Stimulated activated CD4-positive, alpha-beta T cell treated with anti-CD3 and anti-CD28 coated beads, Interleukin-15, amount 100 ng/mL, for 24 hours (primary cell): ENCODE results near the gene GRIN2C.
"Not testable (repeated sequence)": the region's sequence is repeated elsewhere in the genome, so short reads cannot be mapped to it uniquely, and the experiment has no call there.

Experiments
- DNase-seq: peaks from one replicate; pipeline ENCODE4 v3.0.0-alpha.2; 2020

GRIN2C gene

GRCh38 chr17:74859459-74860228 lies at the start of gene GRIN2C:
TSS of gene GRIN2C (minus strand) at chr17:74859885. CDS start at chr17:74855092, 4,793 bp downstream.
- DNase-seq, result peak; percentile 45

- DNase-seq, result not testable (repeated sequence)
Observed at GRCh38 chr17:74909097-74909496, 49.4 kb upstream of the GRIN2C start.

DNA sequence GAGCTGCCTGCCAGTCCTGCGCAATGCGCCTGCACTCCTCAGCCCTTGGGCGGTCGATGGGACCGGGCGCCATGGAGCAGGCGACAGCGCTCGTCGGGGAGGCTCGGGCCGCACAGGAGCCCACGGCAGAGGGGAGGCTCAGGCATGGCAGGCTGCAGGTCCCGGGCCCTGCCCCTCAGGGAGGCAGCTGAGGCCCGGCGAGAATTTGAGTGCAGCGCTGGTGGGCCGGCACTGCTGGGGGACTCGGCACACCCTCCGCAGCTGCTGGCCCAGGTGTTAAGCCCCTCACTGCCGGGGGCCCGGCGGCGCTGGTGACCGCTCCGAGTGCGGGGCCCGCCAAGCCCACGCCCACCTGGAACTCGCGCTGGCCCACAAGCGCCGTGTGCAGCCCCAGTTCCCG lies 47.3 kb upstream of the GRIN2C start:
- DNase-seq, result no peak

DNA sequence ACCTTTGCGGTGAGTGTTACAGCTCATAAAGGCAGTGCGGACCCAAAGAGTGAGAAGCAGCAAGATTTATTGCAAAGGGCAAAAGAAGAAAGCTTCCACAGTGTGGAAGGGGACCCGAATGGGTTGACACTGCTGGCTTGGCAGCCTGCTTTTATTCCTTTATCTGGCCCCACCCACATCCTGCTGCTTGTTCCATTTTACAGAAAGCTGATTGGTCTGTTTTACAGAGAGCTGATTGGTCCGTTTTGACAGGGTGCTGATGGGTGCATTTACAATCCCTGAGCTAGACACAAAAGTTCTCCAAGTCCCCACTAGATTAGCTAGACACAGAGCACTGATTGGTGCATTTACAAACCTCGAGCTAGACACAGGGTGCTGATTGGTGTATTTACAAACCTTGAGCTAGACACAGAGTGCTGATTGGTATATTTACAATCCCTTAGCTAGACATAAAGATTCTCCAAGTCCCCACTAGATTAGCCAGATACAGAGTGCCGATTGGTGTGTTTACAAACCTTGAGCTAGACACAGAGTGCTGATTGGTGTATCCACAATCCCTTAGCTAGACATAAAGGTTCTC lies 46.6 kb upstream of the GRIN2C start:
- not testable (repeated sequence) for DNase-seq

DNA sequence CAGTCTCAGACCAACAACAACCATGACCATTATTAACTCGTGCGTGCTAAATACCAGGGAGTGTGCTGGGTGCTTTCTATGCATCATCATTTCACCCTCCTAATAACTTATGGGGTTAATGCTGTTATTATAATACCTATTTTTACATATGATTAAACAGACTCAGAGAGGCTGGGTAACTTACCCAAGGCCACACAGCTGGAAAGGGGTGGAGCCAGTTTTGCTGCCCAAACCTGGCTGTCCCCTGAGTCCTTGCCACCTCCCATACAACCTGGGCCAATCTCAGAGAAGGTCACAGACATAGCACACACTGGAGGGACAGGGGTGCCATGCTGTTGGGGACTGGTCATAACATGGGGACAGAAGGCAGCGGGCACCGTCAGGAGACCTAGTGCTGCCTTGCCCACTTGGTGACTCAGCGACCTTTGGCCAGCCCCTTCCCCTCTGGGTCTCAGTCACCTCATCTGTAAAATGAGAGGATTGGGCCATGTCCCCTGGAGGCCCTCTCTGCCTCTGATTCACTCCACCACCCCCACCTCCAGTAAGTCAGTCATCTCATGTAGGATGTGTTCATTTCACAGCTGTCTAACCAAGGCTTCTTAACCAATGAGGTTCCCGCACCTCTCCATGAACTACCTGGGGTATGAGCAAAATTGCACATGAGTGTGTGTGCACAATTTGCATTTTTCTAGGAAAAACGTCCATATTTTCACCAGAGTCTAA lies 45.2 kb upstream of the GRIN2C start:
- DNase-seq, result no peak

GRCh38 chr17:74903671-74904070 lies 44.0 kb upstream of the GRIN2C start:
- DNase-seq, result no peak

DNA sequence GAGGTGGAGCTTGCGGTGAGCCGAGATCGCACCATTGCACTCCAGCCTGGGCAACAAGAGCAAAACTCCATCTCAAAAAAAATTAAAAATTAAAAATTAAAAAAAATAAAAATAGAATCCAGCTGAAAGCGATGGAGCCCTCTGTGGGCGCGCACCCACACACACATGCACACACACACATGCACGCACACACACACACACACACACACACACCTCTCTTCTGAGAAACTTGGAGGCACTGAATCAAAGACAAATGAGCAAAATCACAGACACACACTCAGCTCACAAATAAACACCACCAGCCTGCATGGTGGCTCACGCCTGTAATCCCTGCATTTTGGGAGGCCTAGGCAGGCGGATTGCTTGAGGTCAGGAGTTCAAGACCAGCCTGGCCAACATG lies 43.3 kb upstream of the GRIN2C start:
- no peak for DNase-seq

- DNase-seq, result no peak
Observed at GRCh38 chr17:74901353-74902135, 41.9 kb upstream of the GRIN2C start.

GRCh38 chr17:74900208-74900607 lies 40.5 kb upstream of the GRIN2C start:
- no peak for DNase-seq

- no peak for DNase-seq
Observed at GRCh38 chr17:74898376-74898946, 38.8 kb upstream of the GRIN2C start.

DNA sequence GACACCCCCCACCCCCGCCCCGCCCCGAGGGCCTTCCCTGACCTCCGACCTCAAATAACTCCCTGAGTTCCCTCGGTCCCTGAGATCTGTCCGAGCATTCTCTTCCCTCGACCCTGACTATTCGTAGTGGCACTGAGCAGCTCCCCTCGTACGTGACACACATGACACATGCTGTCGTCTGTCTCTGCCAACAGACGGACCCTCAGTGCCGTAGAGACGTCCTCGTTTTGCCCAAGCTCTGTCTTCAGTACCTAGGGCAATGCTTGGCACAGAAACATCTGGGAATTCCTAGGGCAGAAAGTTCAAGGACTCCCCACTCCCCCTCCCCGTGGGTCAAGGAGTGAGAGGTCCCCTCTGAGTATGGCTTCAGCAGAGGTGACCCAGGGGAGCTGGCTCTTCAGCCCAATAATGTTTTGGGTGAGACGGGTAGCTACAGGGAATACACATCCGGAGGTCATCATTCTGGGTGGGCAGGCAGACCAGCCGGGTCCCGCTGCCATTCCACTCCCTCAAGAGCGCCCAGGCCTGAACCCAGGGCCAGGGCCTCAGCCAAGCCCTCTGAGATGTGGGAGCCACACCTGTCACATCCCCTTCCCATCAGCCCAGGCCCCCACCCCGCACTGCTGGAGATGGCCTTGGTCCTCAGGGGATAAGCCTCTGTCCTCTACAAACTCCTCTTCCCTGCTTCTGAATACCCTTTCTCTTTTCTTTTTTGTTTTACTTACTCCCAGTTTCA lies 34.4 kb upstream of the GRIN2C start:
- no peak for DNase-seq

- DNase-seq, result peak; percentile 23
Observed at GRCh38 chr17:74892974-74893911, 33.6 kb upstream of the GRIN2C start, which contains the start of gene FADS6. TSS of gene FADS6 (minus strand) at chr17:74893633. CDS start at chr17:74893595, 38 bp downstream.

GRCh38 chr17:74892013-74892841 lies 32.5 kb upstream of the GRIN2C start:
- no peak for DNase-seq

DNA sequence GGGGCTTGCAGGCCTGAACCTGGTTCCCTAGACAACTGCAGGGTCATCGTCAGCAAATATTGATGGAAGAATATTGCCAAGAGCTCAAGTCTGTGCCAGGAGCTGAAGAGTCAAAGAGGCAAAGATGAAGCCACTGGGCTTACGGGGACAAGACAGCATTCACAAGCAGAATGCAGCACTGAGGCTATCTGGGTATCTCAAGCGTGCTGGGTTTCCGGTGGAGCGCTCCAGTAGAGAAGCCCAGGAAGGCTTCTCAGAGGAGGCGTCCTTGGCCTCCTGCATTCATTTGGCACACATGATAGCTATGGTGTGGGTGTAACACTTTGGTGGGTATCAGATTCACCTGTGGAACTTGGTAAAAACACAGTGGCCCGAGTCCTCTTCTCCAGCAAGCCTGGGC lies 30.9 kb upstream of the GRIN2C start:
- no peak for DNase-seq

- DNase-seq, result no peak
Observed at GRCh38 chr17:74888469-74888868, 28.8 kb upstream of the GRIN2C start.

- DNase-seq, result no peak
Observed at GRCh38 chr17:74883241-74883745, 23.6 kb upstream of the GRIN2C start.

DNA sequence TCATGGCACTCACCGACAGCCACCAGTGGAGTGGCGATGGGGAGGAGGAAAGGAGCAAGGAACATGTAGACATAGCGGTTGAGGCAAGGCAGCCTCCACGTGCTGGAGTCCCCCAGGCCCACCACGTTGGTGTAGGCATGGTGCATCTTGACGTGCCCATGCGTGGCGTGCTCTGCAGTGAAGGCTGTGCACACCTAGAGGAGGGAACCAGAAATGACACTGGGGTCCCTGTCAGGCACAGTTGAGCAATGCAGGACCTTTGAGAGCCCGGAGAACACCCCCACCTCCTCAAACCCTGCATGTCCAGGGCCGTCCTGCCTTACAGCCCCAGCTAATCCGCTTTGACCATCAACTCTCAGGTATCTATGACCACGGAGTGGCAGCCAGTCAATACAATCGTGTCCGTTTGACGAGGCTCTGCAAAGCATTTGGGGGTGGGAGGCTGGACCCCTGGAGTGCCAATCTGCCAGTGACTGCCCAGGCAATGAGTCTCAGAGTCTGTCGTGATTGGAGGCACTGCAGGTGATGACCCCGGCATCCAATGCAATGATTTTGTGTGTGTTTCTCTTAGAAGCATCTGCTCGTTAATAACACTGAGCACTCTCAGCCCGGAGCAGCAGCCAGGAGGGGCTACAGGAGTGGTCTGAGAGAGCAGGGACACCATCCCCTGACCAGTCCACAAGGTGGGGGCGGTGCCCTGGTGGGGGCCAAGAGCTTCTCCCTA lies 23.0 kb upstream of the GRIN2C start:
- no peak for DNase-seq

- DNase-seq, result no peak
Observed at GRCh38 chr17:74881073-74881472, 21.4 kb upstream of the GRIN2C start.

GRCh38 chr17:74879308-74879707 lies 19.6 kb upstream of the GRIN2C start:
- no peak for DNase-seq
